ENCODE results near the gene SLC25A47. TPM values are rescaled to one million over a fixed set of nuclear protein-coding genes. Genes with fewer than 3 reads are reported as not detected.
A peak's percentile ranks its signal among the peaks of the same experiment; 100 is the strongest.

SLC25A47 gene
- total and polyA plus RNA-seq, 2 of the 4 experiments (the other 2 are of a cell fraction): not detected

DNA sequence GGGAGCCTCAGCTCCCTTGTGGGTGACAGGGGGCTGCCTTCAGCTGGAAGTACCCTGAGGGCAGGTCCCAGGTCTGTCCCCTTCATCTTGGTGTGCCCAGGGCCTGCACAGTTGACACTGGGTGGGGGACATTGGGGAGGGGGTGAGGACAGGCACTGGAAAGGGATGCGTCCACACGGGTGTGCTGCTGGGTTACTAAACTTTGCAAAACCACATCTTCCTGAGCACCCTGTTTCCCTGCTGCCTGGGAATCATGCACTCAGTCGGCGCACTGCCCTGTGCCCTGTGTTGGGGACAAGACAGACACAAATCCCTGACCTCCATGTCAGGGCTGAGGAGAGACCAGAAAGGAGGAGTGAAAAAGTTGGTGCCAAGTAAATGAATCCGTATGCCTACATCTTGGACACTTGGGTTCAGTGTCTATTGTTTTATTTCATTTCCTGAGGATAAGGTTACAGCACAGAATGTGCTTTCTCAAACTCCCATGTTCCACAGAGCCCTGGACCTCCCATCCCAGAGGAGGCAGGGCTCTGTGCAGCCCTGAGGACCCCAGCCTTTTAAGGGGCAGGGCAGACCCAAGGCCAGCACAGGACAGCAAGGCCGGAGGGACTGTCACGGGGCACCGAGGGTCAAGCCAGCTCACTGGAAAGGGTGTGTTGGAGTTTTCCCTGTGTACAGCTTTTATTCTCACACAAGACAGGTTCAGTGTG lies 14.0 kb upstream of the SLC25A47 start:
- Histone ChIP-seq H3K27ac (ENCODE audit: insufficient read depth, low read length) (no peak overlapping the region), H3K9ac (ENCODE audit: low read depth, low read length) (no peak overlapping the region), H3K4me3 (ENCODE audit: insufficient read depth, low read depth, low read length) (no peak overlapping the region), H2BK5ac (ENCODE audit: low read depth, low read length, poor library complexity, severe bottlenecking) (no peak overlapping the region), H3K27me3 (ENCODE audit: control insufficient read depth, insufficient read depth, low read length) (no peaks in the 10 kb centered on the region), H3K14ac (replicated peaks; ENCODE audit: low read depth, low read length) (0 out of 2 replicates have a peak overlapping the region, but pooled peaks have one; percentile 26), H3K36me3 (ENCODE audit: control insufficient read depth, insufficient read depth, low read length) (peaks cover 4% of the 10 kb centered on the region; the same call in 1 of the 2 replicates), H2BK15ac (ENCODE audit: low read depth, low read length) (no peak overlapping the region), H3K56ac (ENCODE audit: extremely low read depth, insufficient read depth, low read length) (no peak overlapping the region), H4K8ac (ENCODE audit: low read depth in 2 of 2, low read length in 2 of 2) (no peak overlapping the region), H4K20me1 (ENCODE audit: insufficient read depth, low read length) (peaks cover 12% of the 10 kb centered on the region), H3K9me3 (ENCODE audit: control insufficient read depth, insufficient read depth, low read length) (no peaks in the 10 kb centered on the region), H3K4me2 (ENCODE audit: low read depth, low read length) (no peak overlapping the region; the same call in 1 of the 2 replicates), H2BK120ac (ENCODE audit: low read depth, low read length) (no peak overlapping the region), H3K4me1 (ENCODE audit: control insufficient read depth, insufficient read depth, low read length) (peaks cover 16% of the 10 kb centered on the region; the same call in 1 of the 2 replicates), H3K9me1 (ENCODE audit: insufficient read depth, low read length) (no peaks in the 10 kb centered on the region), H2AK9ac (replicated peaks; ENCODE audit: low read depth, low read length, poor library complexity) (no peak overlapping the region), H3K23ac (ENCODE audit: low read depth, low read length) (0 out of 2 replicates have a peak overlapping the region, but pooled peaks have one; percentile 49), H2AK5ac (ENCODE audit: low read depth, low read length) (no peak overlapping the region), H3K79me1 (ENCODE audit: low read depth in 1 of 2, low read length in 2 of 2) (peaks cover 12 to 37% of the 10 kb centered on the region in 2 experiments), H4K91ac (ENCODE audit: insufficient read depth, low read depth, low read length) (no peak overlapping the region), H3K18ac (ENCODE audit: low read depth, low read length) (no peak overlapping the region), H3K4ac (ENCODE audit: low read depth, low read length) (peak overlapping the region; percentile 30; the same call in 1 of the 2 replicates), H4K5ac (ENCODE audit: low read depth, low read length) (no peak overlapping the region), H2BK20ac (ENCODE audit: low read depth, low read length) (no peak overlapping the region), H2AFZ (replicated peaks; ENCODE audit: low read length, poor library complexity) (no peak overlapping the region)
- CTCF ChIA-PET: interaction anchor here (1.5 kb wide), 1 partner anchor 10 kb away, joined by 3 read pairs; no protein-coding TSS in a partner anchor
- 79% methylated on average over 2 of the region's 8 CpGs; no CpG with 5 or more reads in 1 of the 2 experiments for WGBS, 2 experiments (ENCODE audit: extremely low coverage in 2 of 2, insufficient read length in 1 of 2)
- in situ Hi-C loops (cut with MboI; ENCODE audit: low sequenced_read_pairs): no loop called here
- BruUV-seq (replicated peaks): no TSS peak
- POLR2A ChIA-PET (ENCODE audit: unreplicated experiment): interaction anchor here (1.0 kb wide), 1 partner anchor 66 kb away, joined by 3 read pairs; a partner anchor contains a TSS
- intact Hi-C loops (cut with micrococcal nuclease): loop anchor here (5.0 kb wide), 2 partner anchors 33 to 53 kb away; no protein-coding TSS in a partner anchor
- ATAC-seq (ENCODE audit: low read depth) (no peak), DNase-seq (no peak)
- dilution Hi-C loops (cut with HindIII; ENCODE audit: low sequenced_read_pairs, unreplicated experiment): no loop called here
- TF ChIP-seq, protein P1, sequence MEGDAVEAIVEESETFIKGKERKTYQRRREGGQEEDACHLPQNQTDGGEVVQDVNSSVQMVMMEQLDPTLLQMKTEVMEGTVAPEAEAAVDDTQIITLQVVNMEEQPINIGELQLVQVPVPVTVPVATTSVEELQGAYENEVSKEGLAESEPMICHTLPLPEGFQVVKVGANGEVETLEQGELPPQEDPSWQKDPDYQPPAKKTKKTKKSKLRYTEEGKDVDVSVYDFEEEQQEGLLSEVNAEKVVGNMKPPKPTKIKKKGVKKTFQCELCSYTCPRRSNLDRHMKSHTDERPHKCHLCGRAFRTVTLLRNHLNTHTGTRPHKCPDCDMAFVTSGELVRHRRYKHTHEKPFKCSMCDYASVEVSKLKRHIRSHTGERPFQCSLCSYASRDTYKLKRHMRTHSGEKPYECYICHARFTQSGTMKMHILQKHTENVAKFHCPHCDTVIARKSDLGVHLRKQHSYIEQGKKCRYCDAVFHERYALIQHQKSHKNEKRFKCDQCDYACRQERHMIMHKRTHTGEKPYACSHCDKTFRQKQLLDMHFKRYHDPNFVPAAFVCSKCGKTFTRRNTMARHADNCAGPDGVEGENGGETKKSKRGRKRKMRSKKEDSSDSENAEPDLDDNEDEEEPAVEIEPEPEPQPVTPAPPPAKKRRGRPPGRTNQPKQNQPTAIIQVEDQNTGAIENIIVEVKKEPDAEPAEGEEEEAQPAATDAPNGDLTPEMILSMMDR (conservative IDR thresholded peaks at IDR 0.05; ENCODE audit: low read depth, low read length): no peak
- TF ChIP-seq MAZ (IDR thresholded peaks at IDR 0.05; ENCODE audit: borderline replicate concordance, low read depth, low read length) (no peak), MAFK (IDR thresholded peaks at IDR 0.05; ENCODE audit: low read depth, low read length) (no peak), BHLHE40 (IDR thresholded peaks at IDR 0.05; ENCODE audit: low read depth, low read length) (no peak), ELK1 (IDR thresholded peaks at IDR 0.05; ENCODE audit: borderline replicate concordance, low read depth, low read length) (no peak), SMC3 (IDR thresholded peaks at IDR 0.05; ENCODE audit: low read depth, low read length) (no peak), RAD21 (IDR thresholded peaks at IDR 0.05; ENCODE audit: low read length) (no peak)
